HG03025 (cell line): ENCODE data around the gene PRKAG2.

Experiments
- ATAC-seq: cut with Tn5 transposase; IDR thresholded peaks from one replicate; pipeline ENCODE4 v1.9.1; 2021; ENCODE audit warnings: mild to moderate bottlenecking, moderate library complexity; ENCODE audit not compliant: unreplicated experiment, low FRiP score

PRKAG2 gene

DNA sequence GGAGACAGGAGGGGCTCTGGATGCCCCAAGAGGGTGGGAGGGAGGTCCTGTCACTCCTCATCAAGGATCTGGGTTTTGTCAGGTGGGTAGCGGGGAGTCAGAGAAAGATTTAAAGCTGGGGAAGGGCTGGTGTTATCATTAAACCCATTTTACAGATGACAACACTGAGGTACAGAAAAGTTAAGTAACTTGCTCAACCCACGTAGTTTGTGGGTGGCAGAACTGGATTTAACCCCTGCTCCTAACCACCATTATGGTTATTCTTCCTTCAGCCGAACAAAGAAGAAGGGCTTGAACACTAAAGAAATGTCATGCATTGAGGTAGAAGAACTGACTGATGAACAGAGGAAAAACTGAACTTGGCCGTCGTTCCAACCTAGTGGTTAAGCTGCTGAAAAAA, 24.9 kb upstream of the PRKAG2 start:
- no peak for ATAC-seq

DNA sequence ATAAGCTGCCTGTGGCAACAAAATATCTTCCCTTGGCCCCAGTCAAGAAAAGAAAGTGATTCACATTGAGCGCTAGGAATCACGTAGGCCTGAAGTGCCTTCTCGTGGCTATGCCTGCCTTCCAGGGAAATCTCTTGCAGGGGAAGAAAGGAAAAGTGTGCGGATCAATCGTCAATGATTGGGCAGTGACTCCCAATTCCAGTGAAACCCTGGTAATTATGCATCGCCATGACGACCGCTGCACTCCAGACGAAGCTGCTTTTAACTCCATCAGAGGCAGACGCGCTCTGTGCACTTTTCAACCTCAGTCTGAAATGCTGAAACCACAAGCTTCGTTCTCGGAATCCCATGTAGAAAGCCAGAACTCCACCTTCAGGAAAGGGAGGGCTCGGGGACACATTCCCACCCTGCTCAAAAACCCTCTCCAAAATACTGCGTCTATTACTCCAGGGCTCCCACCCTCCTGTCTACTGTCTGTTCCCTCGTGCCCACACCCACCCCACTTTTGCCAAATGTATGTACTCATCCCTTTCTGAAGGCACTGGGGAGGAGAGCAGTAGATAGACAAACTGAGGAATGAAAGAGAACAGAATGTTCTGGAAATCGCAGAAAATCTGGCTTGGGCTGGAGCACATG, 24.2 kb upstream of the PRKAG2 start:
- no peak for ATAC-seq

DNA sequence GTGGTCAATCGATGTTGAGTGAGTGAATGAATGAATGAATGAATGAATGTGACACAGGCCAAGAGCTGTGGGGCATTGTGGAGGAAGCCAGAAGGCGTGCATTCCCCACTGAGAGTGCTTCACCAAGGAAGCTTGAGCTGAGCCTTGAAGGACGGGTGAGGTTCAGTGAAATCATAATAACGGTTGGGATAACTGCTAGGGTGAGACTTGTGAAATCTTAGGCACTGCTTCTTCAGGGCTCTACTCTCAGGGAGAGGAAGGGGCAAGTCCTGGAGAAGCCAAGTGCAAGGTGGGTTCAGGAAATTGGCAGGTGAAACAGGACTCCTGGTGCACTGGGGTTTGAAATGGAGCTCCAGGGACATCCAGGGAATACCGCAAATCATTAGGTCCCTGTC, 23.7 kb upstream of the PRKAG2 start:
- no peak for ATAC-seq

DNA sequence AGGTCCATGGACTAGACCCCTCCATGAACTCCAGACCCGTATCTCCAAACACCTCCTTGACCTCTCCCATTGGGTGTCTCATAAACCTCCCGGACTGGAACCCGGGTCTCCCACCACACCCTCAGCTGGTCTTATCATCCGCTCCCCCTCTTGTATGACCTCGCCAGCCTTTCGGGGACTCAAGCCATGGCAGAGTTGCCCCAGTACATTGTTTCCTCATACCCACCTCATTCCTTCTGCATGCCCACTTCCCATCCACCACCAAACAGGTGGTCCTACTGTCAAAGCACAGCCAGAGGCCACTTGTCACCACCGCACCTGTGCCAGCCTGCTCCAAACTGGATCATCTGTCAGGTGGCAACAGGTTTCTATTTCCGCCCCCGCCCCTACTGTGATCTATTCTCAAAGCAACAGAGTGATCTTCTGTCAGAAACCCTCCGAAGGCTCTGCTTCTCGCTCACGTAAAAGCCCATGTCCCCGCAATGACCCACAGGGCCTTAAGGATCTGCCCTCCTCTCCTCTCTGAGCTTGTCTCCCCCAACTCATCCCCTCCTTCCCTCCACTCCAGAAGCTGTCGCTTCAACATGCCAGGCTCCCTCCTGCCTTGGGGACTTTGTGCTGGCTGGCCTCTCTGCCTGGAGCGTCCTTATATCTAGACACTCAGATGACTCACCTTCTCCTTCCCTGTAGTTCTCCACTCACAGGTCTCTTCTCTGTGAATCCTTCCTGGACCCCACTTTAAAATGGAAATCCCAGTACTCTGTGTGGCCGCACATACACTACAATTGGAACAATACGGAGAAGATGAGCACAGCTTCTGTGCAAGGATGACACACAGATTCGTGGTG, 22.8 kb upstream of the PRKAG2 start:
- ATAC-seq, result no peak

DNA sequence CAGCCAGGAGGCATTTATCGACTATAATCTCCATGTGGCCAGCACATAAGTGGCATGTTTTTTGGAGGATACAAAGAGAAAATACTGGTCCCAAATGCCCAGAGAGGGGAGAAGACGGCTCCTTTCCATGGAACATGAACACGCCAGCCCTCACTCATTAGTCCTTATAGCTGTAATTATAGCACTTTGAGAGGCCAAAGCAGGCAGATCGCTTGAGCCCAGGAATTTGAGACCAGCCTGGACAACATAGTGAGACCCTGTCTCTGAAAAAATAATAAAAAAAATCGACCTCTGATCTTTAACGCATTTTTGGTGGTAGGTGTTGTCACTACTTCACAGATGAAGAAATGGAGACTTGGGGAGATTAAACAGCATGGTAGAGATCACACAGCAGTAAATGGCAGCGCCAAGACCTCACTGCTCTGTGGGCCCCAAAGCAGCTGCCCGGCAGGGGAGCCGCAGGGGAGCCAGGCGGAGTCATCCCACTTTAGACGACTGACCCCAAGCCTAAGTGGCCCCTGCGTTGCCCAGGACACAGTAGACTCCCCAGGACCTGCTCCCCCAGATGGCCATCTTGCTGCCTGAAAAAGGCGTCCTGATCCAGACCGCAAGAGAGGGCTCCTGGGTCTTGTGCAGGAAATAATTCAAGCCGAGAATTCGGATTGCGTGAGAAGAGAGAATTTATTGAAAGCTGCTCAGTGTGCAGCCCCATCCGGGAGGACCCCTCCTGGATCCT, 21.2 kb upstream of the PRKAG2 start:
- ATAC-seq, result no peak

DNA sequence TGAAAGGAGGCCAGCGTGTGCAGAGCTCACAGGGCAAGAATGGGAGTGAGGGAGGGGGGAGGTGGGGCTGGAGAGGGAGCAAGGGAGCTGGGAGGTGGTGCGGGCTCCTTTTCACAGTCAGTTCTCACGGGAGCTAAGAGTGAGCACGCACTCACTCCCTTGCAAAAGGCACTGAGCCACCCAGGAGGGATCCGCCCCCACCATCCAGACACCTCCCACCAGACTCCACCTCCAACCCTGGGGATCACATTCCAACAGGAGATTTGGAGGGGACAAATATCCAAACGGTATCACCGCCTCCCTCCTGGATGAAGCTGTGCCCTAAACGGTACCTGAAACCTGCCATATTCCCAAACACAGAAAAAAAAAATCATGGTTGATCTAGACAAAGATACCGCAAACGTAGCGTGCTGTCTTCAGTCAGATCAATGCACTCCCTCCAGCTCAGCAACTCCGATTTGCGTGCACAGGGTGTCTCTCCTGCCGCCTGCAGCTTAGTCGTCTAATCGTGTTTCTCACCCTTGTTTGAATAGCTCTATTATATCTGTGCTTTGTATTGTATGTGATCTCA, 20.3 kb upstream of the PRKAG2 start:
- ATAC-seq, result no peak

DNA sequence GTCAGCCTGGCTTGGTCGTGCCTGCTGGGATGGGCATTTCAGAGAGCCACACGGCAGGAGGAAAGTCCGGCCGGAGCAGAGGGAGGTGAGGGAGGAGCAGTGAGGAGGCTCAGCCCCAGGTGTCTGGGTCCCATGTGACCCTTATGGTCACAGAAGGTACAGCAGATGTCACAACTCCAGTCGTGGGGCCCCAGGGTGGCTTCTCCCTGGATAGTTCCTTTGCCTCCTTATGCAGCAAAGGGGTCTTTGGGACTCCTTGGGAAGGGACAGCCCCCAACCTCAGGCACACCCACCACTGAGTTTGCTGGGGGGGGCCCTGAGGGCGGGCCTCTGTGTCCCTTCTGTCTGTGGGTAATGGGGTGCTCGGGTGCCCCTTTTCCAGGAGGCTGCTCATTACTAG, 19.6 kb upstream of the PRKAG2 start:
- ATAC-seq, result no peak

DNA sequence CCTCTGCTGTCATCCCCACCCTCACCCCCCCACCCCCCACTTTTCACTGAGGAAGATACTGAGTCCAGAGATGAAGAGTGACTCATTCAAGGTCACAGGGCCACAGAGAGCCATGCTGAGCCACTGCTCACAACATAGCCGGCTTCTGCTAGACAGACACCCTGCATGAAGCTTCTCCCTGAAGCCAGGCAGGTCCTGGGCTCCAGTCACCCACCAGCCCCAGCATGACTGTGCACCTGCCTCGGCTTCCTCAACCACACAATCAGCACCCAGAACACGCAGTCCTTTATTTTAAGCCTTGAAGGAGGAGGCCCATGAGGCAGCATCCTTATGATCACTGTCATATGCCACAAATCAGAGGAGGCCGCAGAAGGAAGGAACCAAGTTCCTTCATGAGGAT, 19.2 kb upstream of the PRKAG2 start:
- no peak for ATAC-seq

DNA sequence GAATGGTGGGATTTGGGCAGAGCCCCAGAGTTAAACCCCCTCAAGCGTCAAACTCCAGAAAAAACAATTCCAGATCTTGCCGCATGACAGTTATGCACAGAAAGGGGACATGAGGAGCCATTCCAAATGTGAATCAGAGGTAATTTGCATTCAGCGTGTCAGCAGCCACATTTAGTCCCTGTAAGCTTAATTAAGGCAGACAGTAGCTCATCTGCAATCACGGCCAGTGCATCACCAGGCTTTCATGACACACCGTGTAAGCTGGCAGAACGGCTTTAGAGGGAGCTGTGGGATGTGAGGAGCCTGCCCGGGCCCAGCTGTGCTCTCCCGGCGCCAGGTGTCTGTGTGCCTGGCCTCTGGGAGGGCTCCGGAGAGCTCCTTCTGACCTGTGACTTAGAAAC, 18.7 kb upstream of the PRKAG2 start:
- ATAC-seq, result no peak

DNA sequence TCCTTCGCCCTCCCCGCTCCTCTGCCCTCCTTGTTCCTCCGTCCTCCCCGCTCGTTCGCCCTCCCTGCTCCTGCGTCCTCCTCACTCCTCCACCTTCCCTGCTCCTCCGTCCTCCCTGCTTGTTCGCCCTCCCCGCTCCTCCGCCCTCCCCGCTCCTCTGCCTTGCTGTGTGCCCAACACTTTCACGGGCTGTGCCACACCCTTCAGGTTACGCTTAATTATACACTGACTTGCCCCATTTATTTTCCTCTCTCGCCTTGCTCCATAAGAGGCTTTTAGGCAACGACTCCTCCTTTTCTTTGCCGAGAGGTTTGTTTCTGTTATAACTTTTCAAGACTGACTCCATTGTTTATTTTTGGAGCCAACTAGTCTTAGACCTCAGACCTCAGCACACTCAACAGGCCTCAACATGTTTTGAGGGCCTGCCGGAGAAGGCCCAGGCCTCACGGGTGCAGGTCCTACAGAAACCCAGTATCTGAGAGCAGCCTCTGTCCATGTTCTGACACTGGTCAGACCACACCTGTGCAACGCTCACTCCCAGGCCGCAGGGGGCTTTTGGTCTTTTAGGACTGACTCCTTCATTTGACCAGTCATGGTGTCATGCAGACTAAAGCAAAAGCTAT, 18.2 kb upstream of the PRKAG2 start:
- no peak for ATAC-seq

DNA sequence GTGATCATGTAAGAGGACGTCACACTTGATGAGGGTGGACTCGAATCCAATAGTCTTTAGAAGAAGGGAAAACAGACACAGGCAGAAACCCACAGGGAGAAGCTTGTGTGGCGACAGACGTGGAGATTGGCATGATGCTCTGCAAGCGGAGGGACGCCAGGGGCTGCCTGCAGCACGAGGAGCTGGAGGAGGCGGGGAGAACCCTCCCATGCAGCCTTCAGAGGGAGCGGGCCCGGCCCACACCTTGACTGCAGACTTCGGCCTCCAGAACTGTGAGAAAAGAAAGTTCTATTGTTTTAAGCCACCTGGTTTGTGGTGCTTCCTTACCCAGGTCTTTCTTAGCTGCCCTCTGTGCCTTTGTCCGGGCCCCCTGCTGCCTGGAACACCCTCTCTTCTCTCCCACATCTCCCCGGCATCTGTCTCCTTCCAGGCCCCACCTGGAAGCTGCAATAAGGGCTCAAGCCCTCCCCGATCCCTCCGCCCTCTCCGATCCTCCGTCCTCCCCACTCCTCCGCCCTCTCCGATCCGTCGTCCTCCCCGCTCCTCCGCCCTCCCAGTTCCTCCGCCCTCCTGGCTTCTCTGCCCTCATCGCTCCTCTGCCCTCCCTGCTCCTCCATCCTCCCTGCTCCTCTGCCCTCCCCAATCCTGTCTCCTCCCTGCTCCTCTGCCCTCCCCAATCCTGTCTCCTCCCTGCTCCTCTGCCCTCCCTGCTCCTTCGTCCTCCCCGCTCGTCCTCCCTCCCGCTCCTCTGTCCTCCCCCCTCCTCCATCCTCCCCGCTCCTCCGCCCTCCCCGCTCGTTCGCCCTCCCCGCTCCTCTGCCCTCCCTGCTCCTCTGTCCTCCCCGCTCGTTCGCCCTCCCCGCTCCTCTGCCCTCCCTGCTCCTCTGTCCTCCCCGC, 17.4 kb upstream of the PRKAG2 start:
- no peak for ATAC-seq

DNA sequence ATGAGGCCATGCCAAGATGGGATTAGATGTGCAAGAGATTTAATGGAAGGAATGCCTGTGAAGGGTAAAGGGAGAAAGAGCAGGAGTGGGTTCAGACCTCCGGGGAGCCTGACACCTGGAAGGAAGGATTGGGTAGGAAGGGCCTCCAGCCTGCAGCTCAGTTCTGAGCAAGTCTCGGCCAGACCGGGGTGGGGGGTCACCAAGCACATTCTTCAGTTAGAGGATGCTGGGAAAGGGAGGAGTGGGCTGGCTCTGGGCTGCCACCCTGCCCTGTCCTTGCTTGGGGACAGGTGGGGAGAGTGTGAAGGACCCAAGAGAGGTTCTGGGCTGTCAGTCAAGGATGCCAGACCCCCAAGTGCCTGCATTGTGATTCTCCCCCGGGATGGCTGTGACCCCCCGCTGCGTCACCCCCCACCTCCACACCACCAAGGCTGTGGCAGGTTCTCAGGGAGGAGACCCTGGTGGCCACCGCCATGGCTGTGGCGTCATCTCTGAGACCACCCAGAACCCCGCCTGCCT, 16.5 kb upstream of the PRKAG2 start:
- no peak for ATAC-seq

DNA sequence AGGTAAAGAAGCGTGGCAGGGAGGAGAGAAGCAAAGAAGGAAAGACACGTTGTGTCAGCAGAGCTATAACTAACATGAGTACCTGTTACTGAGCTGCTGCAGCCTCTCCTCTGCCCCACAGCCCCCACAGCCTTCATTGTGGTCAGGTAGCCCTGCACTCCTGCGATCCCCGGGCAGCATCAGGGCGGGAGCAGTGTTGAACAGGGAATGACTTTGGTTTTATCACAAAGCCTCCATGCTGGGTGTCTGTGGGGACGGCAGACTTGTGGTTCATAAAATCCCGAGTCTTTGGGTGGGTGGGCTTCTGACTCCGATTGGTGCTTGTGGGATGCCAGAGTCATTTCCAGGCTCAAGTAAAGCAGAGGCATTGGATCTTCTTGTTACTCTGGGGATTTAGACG, 14.8 kb upstream of the PRKAG2 start:
- ATAC-seq, result no peak

DNA sequence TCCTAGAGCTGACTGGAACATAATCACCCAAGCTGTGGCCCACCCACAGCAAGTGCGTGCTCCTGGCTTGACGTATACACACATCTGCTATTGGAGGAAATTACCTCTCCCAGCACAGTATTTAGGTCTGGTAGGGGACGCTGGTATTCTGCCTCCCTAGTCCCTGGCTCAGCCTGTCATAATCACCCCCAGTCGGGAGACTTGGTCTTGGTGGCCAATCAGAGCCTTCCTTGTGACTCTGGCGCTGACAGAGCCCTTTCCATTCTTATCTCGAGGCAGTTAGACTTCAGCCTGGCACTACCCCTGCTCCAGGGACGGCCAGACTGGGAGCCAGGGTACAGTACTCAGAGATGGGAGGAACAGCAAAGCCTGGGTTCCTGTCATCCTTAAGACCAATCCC, 14.3 kb upstream of the PRKAG2 start:
- no peak for ATAC-seq

DNA sequence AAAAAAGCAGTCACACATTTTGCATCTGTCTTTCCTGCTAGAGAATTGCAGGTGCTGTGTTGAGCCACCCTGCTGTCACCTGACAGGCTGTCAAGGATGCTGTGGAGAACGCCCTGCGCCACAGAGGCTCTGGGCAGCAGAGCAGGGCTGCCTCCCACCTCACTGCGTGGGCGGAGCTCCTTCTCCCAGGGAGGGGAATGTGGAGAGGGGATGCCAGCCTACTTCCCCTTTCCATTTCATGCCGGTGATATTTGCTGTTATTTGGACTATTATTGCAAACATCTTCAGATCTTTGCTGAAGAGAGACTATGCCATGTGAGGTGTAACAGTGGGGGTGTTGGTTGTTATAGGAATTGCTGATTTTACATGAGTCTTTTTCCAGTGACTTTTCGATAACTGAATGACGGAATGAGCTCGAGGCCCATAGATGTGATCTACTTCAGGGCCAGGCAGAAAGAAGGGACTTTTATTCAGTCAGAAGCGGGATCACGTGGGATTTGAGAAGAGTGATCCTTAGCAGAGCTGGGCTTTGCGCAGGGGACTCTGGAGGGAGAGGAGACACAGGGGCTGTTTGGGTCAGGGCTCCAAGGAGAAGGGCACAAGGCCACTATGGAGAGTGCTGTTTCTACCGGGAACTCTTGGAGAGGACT, 13.6 kb upstream of the PRKAG2 start:
- no peak for ATAC-seq

DNA sequence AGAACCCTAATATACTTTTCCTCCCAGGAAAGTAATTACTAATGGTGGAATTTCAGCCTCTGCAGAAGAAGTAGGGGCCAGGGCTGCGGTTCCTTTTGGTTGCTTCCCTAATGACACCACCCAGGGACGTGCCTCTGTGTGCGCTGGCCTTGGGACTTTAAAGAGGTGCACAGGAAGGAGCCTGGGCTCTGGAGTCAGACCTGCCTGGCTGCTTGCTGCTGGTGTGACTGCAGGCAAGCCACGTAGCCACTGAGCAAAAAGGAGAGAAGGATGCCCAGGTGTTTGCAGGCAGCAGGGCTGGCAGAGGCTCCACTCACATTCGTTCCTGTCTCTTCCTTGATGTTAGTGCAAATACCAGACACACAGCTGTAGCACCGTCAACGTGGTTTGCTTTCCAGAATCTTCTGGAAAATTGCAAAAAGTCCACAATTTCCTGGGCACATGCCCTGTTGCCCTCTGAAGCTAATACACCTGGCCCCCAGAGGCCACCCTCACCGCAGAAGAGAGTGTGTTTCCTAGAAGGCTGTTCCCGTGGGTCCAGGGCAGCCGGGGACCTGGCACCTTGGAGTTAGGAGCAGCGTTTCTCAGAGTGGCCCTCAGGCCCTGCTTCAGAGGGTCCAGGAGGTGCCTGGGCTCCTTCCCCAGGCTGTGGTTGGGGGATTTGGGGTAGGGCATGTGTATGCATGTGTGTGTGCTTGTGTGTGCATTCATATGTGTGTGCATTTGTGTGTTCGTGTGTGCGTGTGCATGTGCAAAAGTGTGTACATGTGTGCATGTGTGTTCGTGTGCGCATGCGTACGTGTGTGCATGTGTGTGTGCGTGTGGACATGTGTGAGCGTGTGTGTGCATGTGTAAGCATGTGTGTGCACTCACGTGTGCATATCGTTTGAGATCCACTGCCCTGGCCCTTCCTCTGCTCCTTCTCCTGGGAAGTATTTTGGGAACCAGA, 12.8 kb upstream of the PRKAG2 start:
- no peak for ATAC-seq

DNA sequence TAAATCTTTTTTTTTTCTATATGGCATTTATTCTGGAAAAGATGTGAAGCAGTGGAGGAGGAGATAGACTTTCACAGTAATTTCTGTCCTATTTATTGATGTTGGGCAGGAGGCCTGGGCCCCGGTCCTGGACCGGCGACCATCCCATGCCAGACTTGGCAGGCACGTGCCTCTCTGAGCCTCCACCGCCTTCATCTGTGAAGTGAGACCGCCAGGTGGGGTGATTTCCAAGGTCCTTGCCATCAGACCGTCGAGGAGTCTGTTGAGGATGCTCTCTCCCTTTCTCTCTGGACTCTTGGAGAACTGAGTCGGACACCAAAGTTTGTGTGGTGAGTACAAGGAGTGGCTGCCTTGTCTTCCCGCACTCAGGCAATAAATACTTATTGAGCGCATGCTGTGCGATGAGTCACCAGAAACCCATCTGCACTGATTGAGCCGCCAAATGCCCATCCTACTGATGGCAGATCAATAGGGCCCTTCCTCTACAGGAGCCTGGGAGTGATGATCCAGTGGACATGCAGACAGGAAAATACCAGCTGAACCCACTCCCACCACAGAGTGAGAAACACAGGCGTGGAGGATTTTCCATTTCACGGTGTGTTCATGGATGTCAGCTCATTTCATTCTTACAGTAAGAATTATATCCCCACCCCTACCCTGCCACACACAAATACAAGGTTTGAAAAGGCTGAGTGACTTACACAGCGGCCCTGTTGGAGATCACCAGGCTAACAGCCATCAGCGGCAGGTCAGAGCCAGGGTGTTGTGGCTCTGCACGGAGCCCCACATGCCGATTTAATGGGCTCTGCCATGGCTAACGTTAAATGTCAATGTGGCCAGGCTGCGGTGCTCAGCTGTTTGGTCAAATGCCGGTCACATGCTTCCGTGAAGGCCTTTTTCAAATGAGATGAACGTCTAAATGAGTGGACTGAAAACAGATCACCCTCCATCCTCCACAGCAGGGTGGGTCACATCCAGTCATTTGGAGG, 11.5 kb upstream of the PRKAG2 start:
- ATAC-seq, result no peak
